Glutamatergic neuron (in vitro differentiated cells): ENCODE results near the gene NUMBL. TPM values are rescaled to one million over a fixed set of nuclear protein-coding genes. Genes with fewer than 3 reads are reported as not detected.

Experiments
- DNase-seq: peaks from one replicate; pipeline ENCODE4 v3.0.0; 2022
- H3K27ac Mint-ChIP-seq: one replicate; pipeline ENCODE4 v1.8.0; 2020; ENCODE audit warnings: mild to moderate bottlenecking, mixed read lengths, inconsistent platforms; ENCODE audit not compliant: unreplicated experiment
- H3K27me3 Mint-ChIP-seq: one replicate; pipeline ENCODE4 v1.8.0; 2020; ENCODE audit warnings: mild to moderate bottlenecking, moderate library complexity, mixed read lengths, inconsistent platforms; ENCODE audit not compliant: unreplicated experiment
- H3K36me3 Mint-ChIP-seq: one replicate; pipeline ENCODE4 v1.8.0; 2020; ENCODE audit warnings: mild to moderate bottlenecking, mixed read lengths, inconsistent platforms; ENCODE audit not compliant: unreplicated experiment
- H3K4me1 Mint-ChIP-seq: one replicate; pipeline ENCODE4 v1.8.0; 2020; ENCODE audit warnings: mild to moderate bottlenecking, low read depth, mixed read lengths, inconsistent platforms; ENCODE audit not compliant: unreplicated experiment
- H3K4me3 Mint-ChIP-seq: one replicate; pipeline ENCODE4 v1.8.0; 2020; ENCODE audit warnings: mild to moderate bottlenecking, mixed read lengths, inconsistent platforms; ENCODE audit not compliant: unreplicated experiment
- H3K9me3 Mint-ChIP-seq: one replicate; pipeline ENCODE4 v1.8.0; 2020; ENCODE audit warnings: mild to moderate bottlenecking, moderate library complexity, mixed read lengths, inconsistent platforms; ENCODE audit not compliant: unreplicated experiment
- total RNA-seq: library from RNA; stranded (reverse); fragmentation: NEBNext Ultra II Directional; extraction: Animal tissue kit (Norgen Biotek cat#: 25700); gene quantifications from one replicate; pipeline ENCODE4 v1.2.1, GENCODE V29; 2021; ENCODE audit not compliant: unreplicated experiment
- TF ChIP-seq, protein P1 (sequence below): fragments of 200-600 bp; sonication (generic); IDR thresholded peaks from one replicate; pipeline ENCODE4 v1.5.0; 2021; ENCODE audit not compliant: partially characterized antibody, unreplicated experiment

Gene NUMBL
- total RNA-seq, 1 donor from 2014 or later = 250 TPM

DNA sequence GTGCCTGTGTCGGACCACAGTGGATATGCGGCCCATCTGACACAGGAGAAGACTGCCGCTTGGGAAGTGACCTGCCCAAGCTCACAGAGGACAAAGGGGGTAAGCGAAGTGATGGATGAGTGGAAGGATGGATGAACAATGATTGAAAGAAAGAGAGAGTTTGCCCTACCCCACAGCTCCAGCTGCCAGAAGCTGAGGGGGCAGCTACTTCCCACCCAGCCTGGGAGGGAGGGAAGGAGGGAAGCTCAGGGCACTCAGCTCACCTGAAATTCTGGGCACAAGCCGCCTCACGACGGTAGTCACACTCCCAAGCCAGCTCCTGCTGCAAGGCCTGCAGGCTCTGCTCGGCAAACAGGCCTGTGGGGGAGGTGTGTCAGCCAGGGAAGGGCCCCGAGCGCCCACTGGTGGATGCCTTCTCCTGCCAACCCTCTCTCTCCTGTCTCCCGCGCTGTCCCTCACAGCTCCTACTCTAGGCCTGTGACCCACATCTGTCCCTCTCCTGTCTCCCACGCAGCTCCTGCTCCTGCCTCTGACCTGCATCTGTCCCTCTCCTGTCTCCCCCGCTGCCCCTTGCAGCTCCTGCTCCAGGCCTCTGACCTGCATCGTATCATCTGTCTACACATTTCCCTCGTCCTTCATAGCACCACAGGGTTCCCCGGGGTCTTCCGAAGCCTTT lies 12.0 kb upstream of the NUMBL start:
- H3K4me1 Mint-ChIP-seq = peaks cover 11% of the 10 kb centered on the region
- H3K9me3 Mint-ChIP-seq = peaks cover 3% of the 10 kb centered on the region
- peak overlapping the region; percentile 25 for H3K4me3 Mint-ChIP-seq
- peaks cover 5% of the 10 kb centered on the region for H3K36me3 Mint-ChIP-seq
- peak; percentile 87 for DNase-seq
- H3K27ac Mint-ChIP-seq = peak overlapping the region; percentile 82
- TF ChIP-seq, protein P1, sequence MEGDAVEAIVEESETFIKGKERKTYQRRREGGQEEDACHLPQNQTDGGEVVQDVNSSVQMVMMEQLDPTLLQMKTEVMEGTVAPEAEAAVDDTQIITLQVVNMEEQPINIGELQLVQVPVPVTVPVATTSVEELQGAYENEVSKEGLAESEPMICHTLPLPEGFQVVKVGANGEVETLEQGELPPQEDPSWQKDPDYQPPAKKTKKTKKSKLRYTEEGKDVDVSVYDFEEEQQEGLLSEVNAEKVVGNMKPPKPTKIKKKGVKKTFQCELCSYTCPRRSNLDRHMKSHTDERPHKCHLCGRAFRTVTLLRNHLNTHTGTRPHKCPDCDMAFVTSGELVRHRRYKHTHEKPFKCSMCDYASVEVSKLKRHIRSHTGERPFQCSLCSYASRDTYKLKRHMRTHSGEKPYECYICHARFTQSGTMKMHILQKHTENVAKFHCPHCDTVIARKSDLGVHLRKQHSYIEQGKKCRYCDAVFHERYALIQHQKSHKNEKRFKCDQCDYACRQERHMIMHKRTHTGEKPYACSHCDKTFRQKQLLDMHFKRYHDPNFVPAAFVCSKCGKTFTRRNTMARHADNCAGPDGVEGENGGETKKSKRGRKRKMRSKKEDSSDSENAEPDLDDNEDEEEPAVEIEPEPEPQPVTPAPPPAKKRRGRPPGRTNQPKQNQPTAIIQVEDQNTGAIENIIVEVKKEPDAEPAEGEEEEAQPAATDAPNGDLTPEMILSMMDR = peak; percentile 23
- peaks cover 2% of the 10 kb centered on the region for H3K27me3 Mint-ChIP-seq

DNA sequence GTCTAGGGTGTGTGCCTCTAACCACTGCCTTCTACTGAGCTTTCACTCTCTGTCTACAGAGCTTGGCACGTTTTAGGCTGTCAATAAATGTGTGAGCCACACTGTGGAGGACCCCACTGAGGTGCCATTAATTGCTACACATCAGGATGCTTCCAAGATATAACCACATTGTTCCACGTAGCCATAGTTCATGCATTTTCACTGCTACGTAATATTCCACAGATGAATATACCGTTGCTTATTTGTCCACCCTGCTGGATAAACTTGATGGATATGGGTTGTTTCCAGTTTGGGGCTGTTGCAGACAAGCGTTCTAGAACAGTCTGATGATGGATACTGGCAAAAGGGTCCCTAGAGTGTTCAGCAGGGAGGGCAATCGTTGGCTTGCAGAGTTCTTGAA lies 11.3 kb upstream of the NUMBL start:
- Mint-ChIP-seq H3K36me3 (peaks cover 5% of the 10 kb centered on the region), H3K27me3 (peaks cover 2% of the 10 kb centered on the region), H3K4me1 (peaks cover 12% of the 10 kb centered on the region), H3K9me3 (peaks cover 3% of the 10 kb centered on the region), H3K27ac (peak overlapping the region; percentile 82), H3K4me3 (no peak overlapping the region)
- TF ChIP-seq, protein P1 = no peak
- no peak for DNase-seq

DNA sequence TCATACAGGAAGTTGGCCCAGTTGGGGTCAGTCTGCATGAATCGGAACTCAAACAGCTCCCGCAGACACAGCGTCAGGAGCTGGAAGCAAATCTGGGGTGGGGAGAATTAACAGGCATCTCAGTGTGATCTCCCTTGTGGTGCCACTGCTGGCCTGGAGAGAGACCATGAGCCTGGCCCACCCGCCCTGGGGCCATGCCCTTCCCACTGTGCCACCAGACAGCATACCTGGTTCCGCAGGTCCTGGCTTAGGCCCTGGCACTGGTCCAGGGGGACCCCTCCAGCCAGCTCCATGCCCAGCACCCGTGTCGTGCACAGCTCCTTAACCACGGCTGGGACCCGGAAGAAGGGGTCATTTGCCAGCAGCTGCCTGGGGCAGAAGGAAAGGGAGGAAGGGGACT lies 9.6 kb upstream of the NUMBL start:
- no peak for DNase-seq
- Mint-ChIP-seq H3K4me1 (peaks cover 16% of the 10 kb centered on the region), H3K9me3 (peaks cover 3% of the 10 kb centered on the region), H3K4me3 (no peak overlapping the region), H3K36me3 (peaks cover 5% of the 10 kb centered on the region), H3K27me3 (peaks cover 2% of the 10 kb centered on the region), H3K27ac (no peak overlapping the region)
- TF ChIP-seq, protein P1 = no peak

DNA sequence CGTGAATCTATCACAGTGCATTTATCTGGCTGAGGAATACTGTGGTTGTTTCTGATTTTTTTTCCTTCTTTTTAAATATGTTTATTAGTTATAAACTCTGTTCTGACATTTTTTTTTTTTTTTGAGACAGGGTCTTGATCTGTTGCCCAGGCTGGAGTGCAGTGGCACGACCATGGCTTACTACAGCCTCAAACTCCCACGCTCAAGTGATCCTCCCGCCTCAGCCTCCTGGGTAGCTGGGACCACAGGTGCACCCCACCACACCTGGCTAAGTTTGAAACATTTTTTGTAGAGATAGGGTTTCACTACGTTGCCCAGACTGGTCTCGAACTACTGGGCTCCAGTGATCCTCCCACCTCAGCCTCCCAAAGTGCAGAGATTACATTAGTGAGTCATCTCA lies 6.6 kb upstream of the NUMBL start:
- Mint-ChIP-seq H3K4me1 (peaks cover 21% of the 10 kb centered on the region), H3K36me3 (peaks cover 5% of the 10 kb centered on the region)
- TF ChIP-seq, protein P1 = no peak

DNA sequence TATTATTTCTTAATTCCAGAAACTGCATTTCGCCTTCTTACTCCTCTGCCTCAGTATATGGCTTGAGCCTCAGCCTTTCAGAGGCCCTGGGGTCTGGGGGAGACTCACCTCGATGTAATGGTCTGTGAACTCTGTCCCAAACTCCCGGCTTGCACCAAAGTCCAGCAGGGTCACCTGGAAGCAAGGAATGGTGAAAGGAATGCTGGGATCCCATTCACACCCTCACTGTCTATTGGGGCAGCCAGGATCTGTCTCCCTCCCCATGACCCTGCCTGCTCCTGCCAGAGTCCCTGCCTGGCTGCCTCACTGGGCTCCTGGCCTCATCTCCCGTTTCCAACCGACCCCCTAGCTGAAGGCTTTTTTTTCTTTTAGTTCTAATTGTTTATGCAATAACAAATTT lies 5.4 kb upstream of the NUMBL start:
- Mint-ChIP-seq H3K27me3 (peaks cover 7% of the 10 kb centered on the region), H3K4me1 (peaks cover 23% of the 10 kb centered on the region), H3K9me3 (peaks cover 10% of the 10 kb centered on the region), H3K36me3 (no peaks in the 10 kb centered on the region), H3K4me3 (no peak overlapping the region), H3K27ac (peak overlapping the region; percentile 52)
- DNase-seq = no peak
- TF ChIP-seq, protein P1 = no peak

More for the DNA sequence above, 6.6 kb upstream of the NUMBL start:
- Mint-ChIP-seq H3K27ac (no peak overlapping the region), H3K27me3 (peaks cover 7% of the 10 kb centered on the region), H3K4me3 (no peak overlapping the region), H3K9me3 (peaks cover 6% of the 10 kb centered on the region)
- no peak for DNase-seq
